Esophagus squamous epithelium (tissue), 4 donors: ENCODE results near the gene IL16.

Experiments used
- CTCF ChIP-seq, 6 experiments: fragments of 450-650 bp in 4 of 6; fragments of 200-600 bp in 2 of 6; sonication (generic) in 2 of 6; IDR thresholded peaks; one replicate each; pipeline ENCODE4 v1.5.1; 2016 to 2019; ENCODE audit warnings: antibody characterized with exemption in 6 of 6, mild to moderate bottlenecking in 4 of 6, moderate library complexity in 4 of 6
- POLR2A ChIP-seq, 4 donors: fragments of 450-650 bp; IDR thresholded peaks; one replicate each; pipeline ENCODE4 v1.6.1; 2017; ENCODE audit warnings: antibody characterized with exemption in 4 of 4, mild to moderate bottlenecking in 4 of 4, moderate library complexity in 3 of 4

GRCh38 chr15:81332326-81332725 is 135.6 kb downstream of the IL16 start:
- TF ChIP-seq CTCF (IDR thresholded peaks at IDR 0.05) (no peak), POLR2A (IDR thresholded peaks at IDR 0.05) (no peak)
